ENCODE results near the gene SLC45A1. TPM values are rescaled to one million over a fixed set of nuclear protein-coding genes. Genes with fewer than 3 reads are reported as not detected.

Gene SLC45A1
- total RNA-seq, 2 donors from 2014 or later: 4.4 to 6.0 TPM

DNA sequence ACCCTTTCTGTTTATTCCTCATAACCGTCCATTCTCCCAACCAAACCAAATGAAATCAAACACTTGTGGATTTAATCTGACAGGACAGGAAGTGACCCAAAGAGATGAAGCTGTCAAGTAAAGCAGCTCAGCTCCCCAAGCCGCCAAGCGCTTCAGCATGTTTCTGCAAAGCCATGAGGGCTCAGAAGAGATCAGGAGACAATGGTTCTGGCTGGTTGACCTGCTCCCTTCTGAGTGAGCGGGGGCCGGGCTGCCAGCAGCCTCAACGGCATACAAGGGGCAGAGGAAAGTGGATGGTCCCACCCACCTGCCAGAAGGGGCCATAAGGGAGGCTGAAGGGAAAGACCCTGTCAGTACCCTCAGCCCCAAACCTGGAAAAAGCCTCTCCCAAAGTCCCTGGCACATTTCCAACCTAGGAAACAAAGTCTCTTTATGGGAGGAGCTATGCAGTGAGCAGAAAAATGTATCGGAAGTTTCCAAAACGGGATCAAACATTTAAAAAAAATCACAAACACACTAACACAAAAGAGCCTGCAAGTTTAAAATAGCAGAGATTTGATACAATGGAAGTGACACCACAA is 45.4 kb downstream of the SLC45A1 start:
- ATAC-seq (ENCODE audit: insufficient number of reproducible peaks, low FRiP score, low read depth): no peak
- TF ChIP-seq CTCF (IDR thresholded peaks at IDR 0.05): no peak
- H3K27ac ChIP-seq: peak overlapping the region; percentile 3 to 62
- H3K9me3 ChIP-seq: no peaks in the 10 kb centered on the region
- no peak for DNase-seq (ENCODE audit: low spot score)
- H3K4me3 ChIP-seq: no peak overlapping the region
- peaks cover 12 to 50% of the 10 kb centered on the region in 2 donors for H3K4me1 ChIP-seq (ENCODE audit: control insufficient read depth in 1 of 2, low read depth in 2 of 2)
- H3K27me3 ChIP-seq (replicated peaks; ENCODE audit: insufficient read depth): no peaks in the 10 kb centered on the region
- H3K36me3 ChIP-seq: peaks cover 59% of the 10 kb centered on the region

DNA sequence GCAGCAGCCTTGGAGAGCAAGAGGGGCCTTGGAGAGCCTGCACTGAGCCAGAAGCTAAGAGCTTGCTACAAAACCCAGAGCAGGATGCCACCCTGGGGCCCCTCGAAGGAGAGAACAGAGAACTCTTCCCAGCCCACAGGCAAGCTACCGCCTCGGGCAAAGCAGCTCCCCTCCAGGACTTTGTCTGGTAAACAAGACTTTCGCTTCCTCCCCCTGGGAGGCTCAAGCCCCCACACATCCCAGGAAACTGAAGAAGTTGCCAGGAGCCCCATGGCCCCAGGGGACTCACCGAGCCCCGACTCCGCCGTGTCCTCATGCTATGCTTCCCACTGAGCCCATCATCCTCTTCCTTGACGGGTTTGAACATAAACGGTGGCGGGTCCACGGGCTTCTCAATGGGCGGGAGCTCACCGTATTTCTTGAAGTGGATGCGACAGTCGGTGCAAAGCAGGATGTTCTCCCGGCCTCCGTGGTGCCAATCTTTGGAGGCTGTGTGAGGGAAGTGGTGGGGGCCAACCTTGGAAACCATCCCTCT is 45.9 kb downstream of the SLC45A1 start:
- no peak overlapping the region for H3K4me3 ChIP-seq
- H3K9me3 ChIP-seq: no peaks in the 10 kb centered on the region
- H3K4me1 ChIP-seq (ENCODE audit: control insufficient read depth in 1 of 2, low read depth in 2 of 2): peaks cover 12 to 56% of the 10 kb centered on the region in 2 donors
- H3K27ac ChIP-seq: peak overlapping the region; percentile 3 to 62
- no peaks in the 10 kb centered on the region for H3K27me3 ChIP-seq (replicated peaks; ENCODE audit: insufficient read depth)
- no peak for TF ChIP-seq CTCF (IDR thresholded peaks at IDR 0.05)
- ATAC-seq (ENCODE audit: insufficient number of reproducible peaks, low FRiP score, low read depth) (no peak), DNase-seq (ENCODE audit: low spot score) (no peak)
- peaks cover 53% of the 10 kb centered on the region for H3K36me3 ChIP-seq

DNA sequence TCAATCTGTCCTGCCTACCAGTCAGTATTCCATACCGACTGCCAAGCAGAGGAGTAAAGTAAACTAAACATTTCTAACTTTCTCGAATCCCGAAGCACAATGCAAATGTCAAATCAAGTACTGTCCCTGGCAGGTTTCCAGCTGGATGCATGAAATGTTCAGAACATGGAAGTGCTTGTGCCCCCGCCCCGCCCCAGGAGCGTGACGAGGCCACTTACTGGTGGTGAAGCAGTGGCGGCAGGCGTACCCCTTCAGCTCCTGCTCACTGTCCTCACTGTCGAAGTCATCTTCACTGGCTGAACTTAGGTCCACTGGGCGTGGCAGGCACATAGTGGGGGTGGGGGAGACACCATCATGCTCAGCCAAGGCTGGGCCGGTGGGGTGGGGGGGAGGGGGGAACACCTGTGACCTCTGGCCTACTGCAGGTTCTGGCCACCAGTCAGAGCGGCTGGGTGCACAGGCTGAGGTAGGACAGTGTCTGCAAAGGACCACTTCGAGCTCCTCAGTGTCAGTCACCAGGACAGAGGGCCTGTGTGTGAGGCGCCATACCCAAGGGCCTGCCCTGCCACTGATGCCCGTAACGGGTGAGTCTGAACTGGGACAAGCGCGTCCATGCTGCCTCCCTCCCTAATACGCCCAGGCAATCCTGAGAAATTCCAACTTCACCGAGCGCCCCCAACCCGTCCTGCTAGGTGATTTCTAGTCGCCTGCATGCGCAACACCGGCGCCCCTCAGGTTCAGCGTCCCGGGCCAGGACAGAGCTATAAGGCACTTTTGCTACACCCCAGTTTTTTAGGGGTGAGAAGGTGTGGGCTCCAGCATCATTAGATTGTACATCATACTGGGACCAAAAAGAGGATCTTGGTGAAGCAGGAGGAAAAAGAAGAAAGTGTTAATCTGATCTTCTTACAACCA is 46.9 kb downstream of the SLC45A1 start:
- no peak for DNase-seq (ENCODE audit: low spot score)

DNA sequence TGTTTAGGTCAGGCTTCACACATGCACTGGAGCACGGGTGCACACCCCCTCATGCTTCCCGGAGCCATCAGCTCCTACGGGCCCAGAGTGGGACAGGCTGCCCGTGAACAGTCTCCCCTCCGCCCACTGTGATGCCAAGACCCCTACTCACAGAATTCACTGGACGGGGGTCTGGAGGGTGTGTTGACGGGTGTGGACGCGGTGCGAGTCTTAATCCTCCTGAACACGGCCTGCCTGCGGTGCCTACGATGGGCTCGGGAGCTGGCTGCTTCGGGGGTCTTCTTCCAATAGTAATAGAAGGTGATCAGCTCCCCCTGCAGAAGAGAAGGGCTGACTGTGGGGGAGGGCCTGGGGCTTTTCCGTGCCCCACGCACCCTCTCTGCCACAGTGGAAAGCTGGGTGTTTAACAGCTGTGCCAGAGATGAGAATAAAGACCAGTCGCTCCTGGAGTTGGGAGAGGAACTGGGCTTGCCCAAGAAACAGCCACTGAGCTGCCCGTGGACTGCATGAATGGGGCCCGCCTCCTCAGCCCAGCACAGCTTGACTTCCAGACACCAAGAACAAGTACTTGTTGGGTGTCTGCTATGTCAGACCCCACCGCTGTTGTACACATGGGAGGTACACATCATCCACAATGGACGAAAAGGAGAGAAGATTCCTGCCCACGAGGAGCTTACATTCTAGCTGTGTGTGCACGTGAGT is 47.9 kb downstream of the SLC45A1 start:
- no peaks in the 10 kb centered on the region for H3K9me3 ChIP-seq
- DNase-seq (ENCODE audit: low spot score) (no peak), ATAC-seq (ENCODE audit: insufficient number of reproducible peaks, low FRiP score, low read depth) (no peak)
- no peak overlapping the region for H3K4me3 ChIP-seq
- H3K36me3 ChIP-seq: peaks cover 37% of the 10 kb centered on the region
- peaks cover 17 to 72% of the 10 kb centered on the region in 2 donors for H3K4me1 ChIP-seq (ENCODE audit: control insufficient read depth in 1 of 2, low read depth in 2 of 2)
- TF ChIP-seq CTCF (IDR thresholded peaks at IDR 0.05): no peak
- H3K27me3 ChIP-seq (replicated peaks; ENCODE audit: insufficient read depth): no peaks in the 10 kb centered on the region
- no peak overlapping the region for H3K27ac ChIP-seq

More for the DNA sequence above, 46.9 kb downstream of the SLC45A1 start:
- TF ChIP-seq CTCF (IDR thresholded peaks at IDR 0.05): no peak
- Histone ChIP-seq H3K4me3 (no peak overlapping the region), H3K9me3 (no peaks in the 10 kb centered on the region), H3K36me3 (peaks cover 45% of the 10 kb centered on the region), H3K27me3 (replicated peaks; ENCODE audit: insufficient read depth) (no peaks in the 10 kb centered on the region), H3K4me1 (ENCODE audit: control insufficient read depth in 1 of 2, low read depth in 2 of 2) (peaks cover 12 to 61% of the 10 kb centered on the region in 2 donors), H3K27ac (peak overlapping the region in 1 of 2 donors; percentile 3)
- no peak for ATAC-seq (ENCODE audit: insufficient number of reproducible peaks, low FRiP score, low read depth)
